ENCODE results near the gene FARP1.

GRCh38 chr13:98471934-98472333, 329.0 kb downstream of the FARP1 start:
- TF ChIP-seq EZH2 (IDR thresholded peaks at IDR 0.05; ENCODE audit: insufficient read depth, low read length) = no peak
- no peak for TF ChIP-seq CTCF (IDR thresholded peaks at IDR 0.05; ENCODE audit: insufficient read depth, low read depth, low read length)

All from astrocyte (in vitro differentiated cells and primary cell).